HG03175 (cell line): Measurements from ENCODE around the gene FXYD3.
"Not testable (repeated sequence)": the region's sequence is repeated elsewhere in the genome, so short reads cannot be mapped to it uniquely, and the experiment has no call there.

Experiments used
- ATAC-seq: cut with Tn5 transposase; IDR thresholded peaks from one replicate; pipeline ENCODE4 v1.9.1; 2021; ENCODE audit warnings: mild to moderate bottlenecking, moderate library complexity; ENCODE audit not compliant: unreplicated experiment

FXYD3 gene

GRCh38 chr19:35085947-35086346 is 29.7 kb upstream of the FXYD3 start:
- ATAC-seq: peak; percentile 66

- ATAC-seq: no peak
Observed at GRCh38 chr19:35086455-35086854, 29.2 kb upstream of the FXYD3 start.

GRCh38 chr19:35087393-35087792 is 28.2 kb upstream of the FXYD3 start:
- ATAC-seq: no peak

DNA sequence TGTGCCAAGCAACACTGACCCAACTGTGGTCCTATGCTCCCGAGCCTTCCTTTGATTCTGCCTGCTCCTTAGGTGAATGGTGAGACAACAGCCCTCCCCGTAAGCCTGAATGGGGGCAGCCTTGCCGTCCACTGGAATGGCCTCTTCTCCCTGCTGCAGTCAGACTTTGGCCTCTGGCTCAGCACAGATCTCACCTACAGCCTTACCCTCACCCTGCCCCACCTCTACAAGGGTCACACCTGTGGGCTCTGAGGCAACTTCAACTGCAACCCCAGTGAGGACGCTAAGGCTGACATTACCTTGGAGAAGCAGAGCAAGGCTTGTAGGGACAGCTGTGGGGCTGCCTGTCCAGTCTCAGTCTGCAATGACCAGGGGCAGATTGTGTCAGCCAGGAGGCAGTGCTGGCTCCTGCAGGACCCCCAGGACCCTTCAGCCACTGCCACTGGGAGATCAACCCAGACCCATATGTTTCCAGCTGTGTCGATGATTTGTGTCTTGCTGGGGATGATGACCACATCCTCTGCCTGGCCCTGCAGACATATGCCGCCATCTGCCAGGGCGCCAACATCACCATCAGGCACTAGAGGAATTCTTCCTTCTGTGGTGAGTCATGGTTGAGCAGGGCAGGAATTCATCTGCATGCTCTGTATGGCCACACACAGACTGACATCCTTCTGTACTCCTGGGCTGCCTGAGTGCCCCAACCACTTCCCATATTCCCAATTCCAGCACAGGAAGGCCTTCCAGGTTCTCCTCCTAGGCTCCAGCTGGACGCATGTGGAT is 27.3 kb upstream of the FXYD3 start:
- no peak for ATAC-seq

DNA sequence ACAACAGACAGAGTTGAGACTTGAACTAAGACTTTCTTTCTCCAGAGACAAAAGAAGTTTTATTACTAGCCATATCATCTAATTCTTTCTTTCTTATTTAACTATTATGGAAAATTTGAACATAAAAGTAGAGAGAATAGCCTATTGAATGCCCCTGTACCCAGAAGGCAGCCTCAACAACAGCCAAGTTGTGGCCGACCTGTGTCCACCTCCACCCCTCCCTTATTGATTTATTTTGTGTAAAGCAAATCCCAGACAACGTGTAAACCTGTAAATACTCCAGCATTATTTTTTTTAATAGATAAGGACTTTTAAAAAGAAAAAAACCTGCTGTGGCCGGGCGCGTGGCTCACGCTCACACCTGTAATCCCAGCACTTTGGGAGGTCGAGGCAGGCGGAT is 26.1 kb upstream of the FXYD3 start:
- no peak for ATAC-seq

DNA sequence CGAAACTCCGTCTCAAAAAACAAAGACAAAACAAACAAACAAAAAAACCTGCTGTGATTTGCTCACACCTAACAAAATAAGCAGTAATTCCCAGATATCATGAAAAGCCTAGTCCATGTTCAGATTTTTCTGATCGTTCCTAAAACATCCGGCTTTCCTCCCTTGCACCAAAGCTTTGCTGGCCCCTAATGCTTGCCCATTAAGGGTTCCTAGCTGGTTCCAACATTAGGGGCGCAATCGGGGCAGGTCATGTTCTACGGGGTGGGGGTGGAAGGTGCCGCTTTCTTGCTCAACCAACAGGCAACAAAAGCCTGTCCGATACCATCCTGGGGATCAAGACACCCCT is 25.5 kb upstream of the FXYD3 start:
- no peak for ATAC-seq

GRCh38 chr19:35090506-35091214 is 25.0 kb upstream of the FXYD3 start:
- ATAC-seq: no peak

- ATAC-seq: no peak
Observed at GRCh38 chr19:35093430-35093829, 22.2 kb upstream of the FXYD3 start.

GRCh38 chr19:35093941-35094647 is 21.5 kb upstream of the FXYD3 start:
- ATAC-seq: no peak

DNA sequence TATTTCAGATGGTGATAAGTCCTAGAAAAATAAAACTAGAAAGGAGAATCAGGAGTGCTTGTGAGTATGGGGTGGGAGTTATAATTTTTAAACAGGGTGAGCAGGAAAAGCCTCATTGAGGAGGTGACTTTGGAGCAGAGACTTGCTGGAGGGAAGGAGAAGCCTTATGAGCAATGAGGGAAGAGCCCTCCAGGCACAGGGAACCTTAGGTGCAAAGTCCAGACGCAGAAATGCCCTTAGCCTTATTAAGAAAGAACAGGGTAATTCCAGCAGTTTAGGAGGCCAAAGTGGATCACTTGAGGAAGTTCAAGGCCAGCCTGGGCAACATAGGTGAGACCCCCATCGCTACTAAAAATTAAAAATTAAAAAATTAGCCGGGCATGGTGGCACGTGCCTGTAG is 21.0 kb upstream of the FXYD3 start:
- no peak for ATAC-seq

DNA sequence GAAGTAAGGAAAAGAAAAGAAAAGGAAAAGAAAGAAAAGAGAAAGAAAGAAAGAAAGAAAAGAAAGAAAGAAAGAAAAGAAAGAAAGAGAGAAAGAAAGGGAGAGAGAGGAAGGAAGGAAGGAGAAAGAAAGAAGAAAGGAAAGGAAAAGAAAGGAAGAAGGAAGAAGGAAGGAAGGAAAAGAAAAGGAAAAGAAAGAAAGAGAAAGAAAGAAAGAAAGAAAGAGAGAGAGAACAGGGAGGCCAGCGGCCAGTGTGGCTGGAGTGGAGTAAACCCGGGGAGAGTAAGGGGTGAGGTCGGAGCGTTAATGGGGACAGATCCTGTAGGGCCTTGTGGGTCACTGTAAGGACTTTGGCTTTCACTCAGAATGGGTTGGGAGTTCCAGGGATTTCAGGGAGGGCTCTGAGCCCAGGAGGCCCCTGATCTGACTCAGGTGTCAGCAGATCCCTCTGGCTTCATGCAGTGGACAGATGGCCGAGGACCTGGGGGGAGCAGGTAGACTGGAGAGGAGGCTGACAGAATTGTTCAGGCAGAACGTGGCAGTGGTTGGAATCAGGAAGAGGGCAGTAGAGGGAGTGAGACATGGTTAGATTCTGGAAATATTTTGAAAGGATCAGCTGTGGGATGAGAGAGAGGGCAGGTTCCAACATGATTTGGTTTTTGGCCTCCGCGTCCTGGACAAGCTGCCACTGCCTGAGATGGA is 19.8 kb upstream of the FXYD3 start:
- ATAC-seq: no peak

DNA sequence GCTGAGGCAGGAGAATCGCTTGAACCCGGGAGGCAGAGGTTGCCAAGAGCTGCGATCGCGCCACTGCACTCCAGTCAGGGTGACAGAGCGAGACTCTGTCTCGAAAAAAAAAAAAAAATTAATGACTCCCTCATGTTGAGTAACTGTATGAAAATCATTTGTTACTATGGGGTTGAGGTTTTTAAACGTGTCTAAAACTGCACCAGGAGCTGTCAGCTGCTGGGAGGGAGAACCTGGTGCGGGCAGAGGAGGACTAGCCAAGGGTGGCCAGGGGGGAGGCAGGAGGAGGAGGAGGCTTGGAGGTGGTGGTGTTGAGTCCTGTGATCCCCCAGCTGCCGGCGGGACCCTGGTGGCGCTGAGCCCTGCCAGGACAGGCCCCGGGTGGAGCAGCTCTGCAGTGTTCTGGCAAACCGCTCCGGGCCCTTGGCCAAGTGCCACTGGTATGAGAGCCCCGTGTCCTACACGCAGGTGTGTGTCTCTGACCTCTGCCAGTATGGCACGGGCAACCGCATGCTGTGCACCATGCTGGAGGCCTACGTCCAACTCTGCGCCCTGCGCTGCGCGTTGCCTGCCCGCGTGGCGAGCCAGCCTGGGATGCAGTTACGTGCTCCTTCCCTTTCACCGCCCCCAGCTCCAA is 17.1 kb upstream of the FXYD3 start:
- ATAC-seq: no peak

DNA sequence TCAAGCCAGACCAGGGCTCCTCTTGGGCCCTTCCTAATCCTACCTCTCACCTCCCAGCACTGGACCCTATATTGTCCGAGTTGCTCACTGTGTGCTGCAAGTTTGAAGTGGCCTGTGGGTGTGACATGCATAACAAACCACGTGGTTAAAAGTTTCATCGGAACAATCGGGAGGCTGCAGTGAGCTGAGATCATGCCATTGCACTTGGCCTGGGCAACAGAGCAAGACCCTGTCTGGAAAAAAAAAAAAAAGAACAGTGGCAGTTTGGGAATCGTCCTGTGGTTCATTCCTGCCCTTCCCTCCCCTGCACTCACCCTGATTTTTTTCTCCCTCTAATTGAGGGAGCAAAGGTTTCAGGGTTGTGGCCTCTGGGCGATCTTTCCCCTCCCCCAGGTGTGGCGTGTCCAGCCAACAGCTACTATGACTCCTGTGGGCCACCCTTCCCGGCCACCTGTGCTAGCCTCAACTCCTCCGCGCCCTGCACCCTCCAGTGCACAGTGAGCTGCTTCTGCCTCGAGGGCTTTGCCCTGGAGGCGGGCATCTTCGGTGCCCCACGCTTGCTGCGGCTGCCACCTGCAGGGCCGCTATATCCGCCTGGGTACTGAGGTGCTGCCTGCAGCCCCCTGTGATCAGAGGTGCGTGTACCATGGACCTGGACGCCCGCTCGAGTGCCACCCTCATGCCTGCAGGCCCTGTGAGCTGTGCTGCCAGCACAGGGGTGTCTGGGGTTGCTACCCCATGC is 16.3 kb upstream of the FXYD3 start:
- no peak for ATAC-seq

DNA sequence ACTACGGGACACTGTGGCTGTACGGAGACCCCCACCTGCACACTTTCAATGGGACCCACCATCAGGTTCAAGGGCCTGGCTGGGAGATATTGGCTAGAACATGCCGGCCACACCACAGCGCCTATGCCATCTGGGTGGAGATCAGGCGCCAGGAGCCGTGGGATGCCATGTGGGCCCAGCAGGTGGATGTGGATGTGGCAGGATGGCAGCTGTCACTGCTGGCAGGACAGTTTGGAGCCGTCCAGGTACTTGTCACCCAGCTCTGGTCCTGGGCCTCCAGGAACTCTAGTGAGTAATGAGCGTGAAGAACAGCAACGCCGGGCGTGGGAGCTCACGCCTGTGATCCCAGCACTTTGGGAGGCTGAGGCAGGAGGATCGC is 15.7 kb upstream of the FXYD3 start:
- no peak for ATAC-seq

DNA sequence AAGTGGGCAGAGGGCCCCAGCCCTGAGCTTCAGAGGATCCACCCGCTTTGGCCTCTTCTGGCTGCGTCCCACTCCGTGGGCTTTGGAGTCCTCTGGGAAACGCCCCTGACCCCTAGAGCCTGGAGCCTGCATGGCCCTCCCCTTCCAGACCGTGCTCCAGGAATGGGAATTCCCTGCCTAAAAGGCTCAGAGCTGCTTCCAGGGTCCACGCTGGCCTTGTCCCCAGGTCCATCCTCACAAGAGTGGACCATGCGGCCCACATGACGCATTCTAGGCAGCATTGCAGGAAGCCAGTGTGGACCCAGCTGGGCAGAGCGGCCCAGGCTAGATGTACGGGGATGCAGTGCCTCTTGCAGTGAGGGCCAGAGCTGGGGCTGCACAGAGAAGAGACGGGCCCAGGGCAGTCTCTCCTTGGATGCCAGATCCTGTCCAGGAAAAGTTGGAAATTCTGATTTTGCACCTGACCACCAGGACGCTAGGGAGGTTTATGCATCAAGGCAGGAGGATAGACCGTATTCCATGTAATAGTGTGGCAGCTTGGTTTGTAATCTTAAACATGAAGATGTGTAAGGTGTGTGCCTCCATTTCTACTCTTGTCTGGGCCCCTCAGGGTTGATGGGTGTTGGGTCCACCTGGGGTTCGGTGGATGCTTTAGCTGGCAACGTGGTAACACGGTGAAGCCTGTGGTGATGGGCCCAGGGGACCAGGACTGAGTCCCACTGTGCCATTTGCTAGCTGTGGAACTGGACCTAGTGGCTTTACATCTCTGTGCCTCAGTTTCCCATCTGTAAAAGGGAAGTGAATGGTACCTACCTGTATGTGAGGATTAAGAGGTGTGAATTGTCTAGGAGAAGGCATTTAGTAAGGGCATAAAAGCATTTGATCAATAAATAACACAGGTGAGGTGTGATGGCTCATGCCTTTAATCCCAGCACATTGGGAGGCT is 14.8 kb upstream of the FXYD3 start:
- ATAC-seq: no peak

GRCh38 chr19:35101949-35102348 is 13.7 kb upstream of the FXYD3 start:
- ATAC-seq: not testable (repeated sequence)

DNA sequence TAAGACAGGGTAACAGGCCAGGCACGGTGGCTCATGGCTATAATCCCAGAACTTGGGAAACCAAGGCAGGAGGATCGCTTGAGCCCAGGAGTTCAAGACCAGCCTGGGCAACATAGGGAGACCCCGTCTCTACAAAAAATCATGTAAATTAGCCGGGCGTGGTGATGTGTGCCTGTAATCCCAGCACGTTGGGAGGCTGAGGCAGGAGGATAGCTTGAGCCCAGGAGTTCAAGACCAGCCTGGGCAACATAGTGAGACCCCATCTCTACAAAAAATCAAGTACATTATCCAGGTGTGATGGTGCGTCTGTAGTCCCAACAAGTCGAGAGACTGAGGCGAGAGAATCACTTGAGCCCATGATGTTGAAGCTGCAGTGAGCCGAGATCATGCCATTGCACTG is 12.0 kb upstream of the FXYD3 start:
- ATAC-seq: not testable (repeated sequence)

GRCh38 chr19:35104361-35104760 is 11.3 kb upstream of the FXYD3 start:
- no peak for ATAC-seq

GRCh38 chr19:35105047-35105410 is 10.6 kb upstream of the FXYD3 start:
- no peak for ATAC-seq
